Right lobe of liver (tissue), 6 donors: ENCODE data around the gene HAX1. TPM values are rescaled to one million over a fixed set of nuclear protein-coding genes. Genes with fewer than 3 reads are reported as not detected.

Source experiments
- ATAC-seq, 4 donors: fragments of 200-7000 bp; cut with Tn5 transposase; one replicate each; pipeline ENCODE4 v1.9.1; 2020; ENCODE audit warnings: mild to moderate bottlenecking in 4 of 4, moderate library complexity in 4 of 4
- DNase-seq, 3 donors: peaks; one replicate each; pipeline ENCODE4 v3.0.0-alpha.2; 2020
- H3K27ac ChIP-seq, 3 donors: fragments of 200-600 bp; one replicate each; pipeline ENCODE4 v1.8.0; 2022
- H3K27me3 ChIP-seq, 2 donors: fragments of 200-600 bp; one replicate each; pipeline ENCODE4 v1.8.0; 2022
- H3K36me3 ChIP-seq, 4 donors: fragments of 200-600 bp; sonication (generic) in 1 of 4; one replicate each; pipeline versions ENCODE4 v1.5.1 to v1.8.0; 2017 to 2022; ENCODE audit warnings: control low read depth in 1 of 4
- H3K4me1 ChIP-seq, 4 donors: fragments of 200-600 bp; sonication (generic) in 1 of 4; one replicate each; pipeline versions ENCODE4 v1.5.1 to v1.8.0; 2017 to 2022; ENCODE audit warnings: control low read depth in 1 of 4
- H3K4me3 ChIP-seq, 3 donors: fragments of 200-600 bp; one replicate each; pipeline ENCODE4 v1.8.0; 2022
- H3K9me3 ChIP-seq, 4 donors: fragments of 200-600 bp; sonication (generic) in 1 of 4; one replicate each; pipeline versions ENCODE4 v1.5.1 to v1.8.0; 2017 to 2022; ENCODE audit warnings: control low read depth in 1 of 4
- CTCF ChIP-seq, 4 donors: fragments of 200-600 bp in 3 of 4; fragments of 450-650 bp in 1 of 4; IDR thresholded peaks; one replicate each; pipeline versions ENCODE4 v1.5.1 to v1.8.0; 2016 to 2022; ENCODE audit warnings: antibody characterized with exemption in 4 of 4, mild to moderate bottlenecking in 2 of 4
- POLR2A ChIP-seq: fragments of 450-650 bp; IDR thresholded peaks from one replicate; pipeline ENCODE4 v1.6.1; 2017; ENCODE audit warnings: antibody characterized with exemption, mild to moderate bottlenecking
- WGBS: methylation state at CpG from one replicate; pipeline ENCODE4 v1.1.6; 2018; ENCODE audit warnings: low coverage, low lambda C conversion rate; ENCODE audit not compliant: insufficient coverage; ENCODE audit errors: missing lambda C conversion rate; 5-methylcytosine and 5-hydroxymethylcytosine counted together
- intact Hi-C, 2 donors: fragments of 100-400 bp; cut with DNase I; formaldehyde crosslinking; loops; one replicate each; pipeline versions ENCODE4 v1.11.2 to v1.14.1; 2022
- total RNA-seq, 6 experiments: library from RNA; depleted of rRNA in 2 of 6; stranded (reverse); fragments of >200 nt in 2 of 6; fragmentation: NEBNext Ultra II Directional in 3 of 6; extraction: Animal tissue kit (Norgen Biotek cat#: 25700) in 3 of 6; gene quantifications; one replicate each; pipeline versions ENCODE4 v1.1.0 to v1.2.4, GENCODE V29; 2016 to 2023
- donor health status: DM: no; HTN: yes; CAD: no.
- donor health status: DM: no; HTN: no; CAD: no.
- donor health status: DM: no; HTN: no; CAD: no.
- donor health status: DM: no; HTN: yes; CAD: no.
- donor health status: DM: no; HTN: yes; CAD: no.

Gene HAX1
- total RNA-seq, 6 experiments from 2014 or later, result 40.2 to 82.0 (median 44.9) TPM

GRCh38 chr1:154290921-154291320 lies 18.5 kb downstream of the HAX1 start:
- Histone ChIP-seq H3K4me3 (no peak overlapping the region), H3K36me3 (no peaks in the 10 kb centered on the region), H3K27me3 (no peaks in the 10 kb centered on the region), H3K4me1 (no peaks in the 10 kb centered on the region), H3K27ac (no peak overlapping the region), H3K9me3 (peaks cover 0 to 8% (median 0%) of the 10 kb centered on the region in 4 donors)
- 67% methylated on average over 1 of the region's 1 CpG for WGBS
- no peak for DNase-seq
- ATAC-seq, result no peak
- TF ChIP-seq POLR2A, result no peak
- TF ChIP-seq CTCF (IDR thresholded peaks at IDR 0.05), result no peak
- intact Hi-C loops, result no loop called here

- no peak for ATAC-seq
- Histone ChIP-seq H3K9me3 (peaks cover 0 to 8% (median 0%) of the 10 kb centered on the region in 4 donors), H3K4me3 (no peak overlapping the region), H3K4me1 (no peaks in the 10 kb centered on the region), H3K27ac (no peak overlapping the region), H3K27me3 (no peaks in the 10 kb centered on the region), H3K36me3 (no peaks in the 10 kb centered on the region)
- TF ChIP-seq CTCF (IDR thresholded peaks at IDR 0.05) (no peak), POLR2A (no peak)
- no peak for DNase-seq
- 53% methylated on average over 8 of the region's 8 CpGs for WGBS
- intact Hi-C loops, result no loop called here
Measured at GRCh38 chr1:154295408-154296235, 23.2 kb downstream of the HAX1 start.

DNA sequence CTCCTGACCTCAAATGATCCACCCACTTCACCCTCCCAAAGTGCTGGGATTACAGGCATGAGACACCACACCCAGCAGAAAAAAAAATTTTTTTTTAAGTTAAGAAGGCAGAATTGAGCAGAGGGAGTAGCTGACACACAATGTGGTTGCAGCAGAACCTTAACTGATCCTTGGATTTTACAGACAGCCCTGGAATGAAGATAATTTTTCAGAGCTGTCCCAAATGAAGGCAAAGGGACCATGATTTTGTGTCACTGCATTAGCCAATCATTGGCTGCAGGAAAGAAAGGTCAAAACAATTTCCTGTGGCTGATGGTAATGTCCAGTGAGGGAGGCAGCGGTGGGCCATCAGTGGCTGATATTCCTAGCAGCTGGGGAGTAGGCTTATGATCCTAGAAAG lies 29.2 kb downstream of the HAX1 start:
- ATAC-seq (no peak), DNase-seq (no peak)
- no peaks in the 10 kb centered on the region for H3K27me3 ChIP-seq
- no peaks in the 10 kb centered on the region for H3K36me3 ChIP-seq
- H3K4me1 ChIP-seq, result no peaks in the 10 kb centered on the region
- no peaks in the 10 kb centered on the region for H3K9me3 ChIP-seq
- 80% methylated on average over 1 of the region's 1 CpG for WGBS
- intact Hi-C loops, result no loop called here
- H3K27ac ChIP-seq, result no peak overlapping the region
- TF ChIP-seq POLR2A (no peak), CTCF (IDR thresholded peaks at IDR 0.05) (no peak)
- no peak overlapping the region for H3K4me3 ChIP-seq

DNA sequence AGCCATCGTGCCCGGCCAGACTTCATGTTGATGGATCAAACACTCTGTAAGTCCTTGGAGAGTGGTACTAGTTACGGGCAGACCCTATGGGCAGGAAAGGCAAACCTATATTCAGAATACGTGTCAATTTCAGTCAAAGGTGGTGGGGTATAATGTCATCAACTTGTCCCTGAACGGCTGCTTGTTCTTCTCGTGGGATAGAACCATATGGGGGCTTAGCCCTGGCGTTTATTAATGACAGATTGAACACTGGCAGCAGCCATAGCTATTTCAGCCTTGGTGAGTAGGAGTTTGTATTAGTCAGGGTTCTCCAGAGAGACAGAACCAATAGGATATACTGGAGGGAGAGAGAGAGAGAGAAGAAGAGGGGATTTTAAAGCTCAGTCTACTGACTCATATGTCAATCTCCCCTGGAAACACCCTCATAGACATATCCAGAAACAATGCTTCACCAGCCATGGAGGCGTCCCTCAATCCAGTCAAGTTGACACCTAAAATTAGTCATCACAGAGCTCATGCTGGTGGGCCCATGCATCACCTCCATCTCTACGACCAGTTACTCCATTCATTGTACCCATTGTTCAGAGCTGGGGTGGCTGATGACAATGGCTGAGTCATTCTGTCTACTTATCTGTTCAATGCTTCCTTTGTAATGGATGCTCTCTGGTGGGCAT lies 32.4 kb downstream of the HAX1 start:
- no peak for TF ChIP-seq CTCF (IDR thresholded peaks at IDR 0.05)
- no peak for TF ChIP-seq POLR2A
- WGBS, result 69% methylated on average over 6 of the region's 9 CpGs

More for the DNA sequence above, 32.4 kb downstream of the HAX1 start:
- no peak for ATAC-seq
- no peak for DNase-seq
- Histone ChIP-seq H3K9me3 (no peaks in the 10 kb centered on the region), H3K27me3 (no peaks in the 10 kb centered on the region), H3K4me1 (no peaks in the 10 kb centered on the region), H3K4me3 (no peak overlapping the region), H3K27ac (no peak overlapping the region), H3K36me3 (no peaks in the 10 kb centered on the region)
- intact Hi-C loops, result no loop called here
